ENCODE measurements around the gene EDEM3.
A peak's percentile ranks its signal among the peaks of the same experiment; 100 is the strongest.

The EDEM3 gene

DNA sequence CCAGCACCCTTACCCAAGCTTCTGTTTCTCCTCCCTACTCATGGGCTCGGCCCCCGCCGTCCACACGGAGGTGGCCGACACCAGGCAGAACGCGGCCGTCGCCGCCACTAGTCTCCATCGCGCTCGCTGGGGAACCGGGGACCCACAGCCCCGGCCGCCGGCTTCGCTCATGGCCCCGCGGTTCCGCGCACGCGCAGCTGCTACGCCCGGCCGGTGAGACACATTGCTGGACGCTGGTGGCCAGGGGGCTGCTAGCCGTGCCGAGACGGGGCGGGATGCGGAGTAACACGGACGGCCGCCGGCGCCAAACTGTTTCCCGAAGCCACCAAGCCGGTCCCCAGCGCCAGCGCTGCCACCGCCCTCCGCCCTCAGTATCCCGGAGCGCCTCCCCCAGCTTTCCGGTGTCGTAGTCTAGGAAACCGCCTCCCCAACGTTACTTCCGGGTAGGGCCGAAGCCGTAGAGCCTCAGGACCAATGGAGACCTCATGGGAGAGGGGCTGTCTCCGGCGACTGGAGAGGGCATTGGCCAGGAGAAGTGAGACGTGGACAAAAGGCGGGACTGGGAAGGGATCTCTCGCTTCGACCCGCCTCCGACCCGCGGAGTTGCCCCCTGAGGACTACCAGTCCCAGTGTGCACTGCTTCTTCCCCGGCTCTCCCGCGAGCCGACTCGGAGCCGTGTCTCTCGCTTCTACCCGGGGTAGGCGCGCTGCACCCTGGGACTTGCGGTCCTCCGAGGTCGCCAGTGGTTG is at the start of gene EDEM3:
TSS of gene EDEM3 (minus strand) at position 383 of the 750 bp plus-strand sequence. CDS start at position 171, 212 bp downstream.
- peak; percentile 97 for DNase-seq (ENCODE audit: extremely low spot score)
- CTCF ChIA-PET = interaction anchor here (1.2 to 2.9 kb wide), 4 partner anchors 9 to 51 kb away, joined by 4 to 12 read pairs (median 5); no protein-coding TSS in a partner anchor
- TF ChIP-seq, protein P1, sequence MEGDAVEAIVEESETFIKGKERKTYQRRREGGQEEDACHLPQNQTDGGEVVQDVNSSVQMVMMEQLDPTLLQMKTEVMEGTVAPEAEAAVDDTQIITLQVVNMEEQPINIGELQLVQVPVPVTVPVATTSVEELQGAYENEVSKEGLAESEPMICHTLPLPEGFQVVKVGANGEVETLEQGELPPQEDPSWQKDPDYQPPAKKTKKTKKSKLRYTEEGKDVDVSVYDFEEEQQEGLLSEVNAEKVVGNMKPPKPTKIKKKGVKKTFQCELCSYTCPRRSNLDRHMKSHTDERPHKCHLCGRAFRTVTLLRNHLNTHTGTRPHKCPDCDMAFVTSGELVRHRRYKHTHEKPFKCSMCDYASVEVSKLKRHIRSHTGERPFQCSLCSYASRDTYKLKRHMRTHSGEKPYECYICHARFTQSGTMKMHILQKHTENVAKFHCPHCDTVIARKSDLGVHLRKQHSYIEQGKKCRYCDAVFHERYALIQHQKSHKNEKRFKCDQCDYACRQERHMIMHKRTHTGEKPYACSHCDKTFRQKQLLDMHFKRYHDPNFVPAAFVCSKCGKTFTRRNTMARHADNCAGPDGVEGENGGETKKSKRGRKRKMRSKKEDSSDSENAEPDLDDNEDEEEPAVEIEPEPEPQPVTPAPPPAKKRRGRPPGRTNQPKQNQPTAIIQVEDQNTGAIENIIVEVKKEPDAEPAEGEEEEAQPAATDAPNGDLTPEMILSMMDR (IDR thresholded peaks at IDR 0.05; ENCODE audit: control extremely low read depth, extremely low read depth, low read depth, missing control alignments) = no peak
- POLR2A ChIA-PET = no interaction called here

- CTCF ChIA-PET = interaction anchor here (1.3 to 12.7 kb wide), 8 partner anchors 12 to 187 kb away, joined by 4 to 269 read pairs (median 8); partner anchors contain the start of gene NIBAN1
- DNase-seq (ENCODE audit: extremely low spot score) = no peak
- POLR2A ChIA-PET = no interaction called here
- TF ChIP-seq, protein P1 (IDR thresholded peaks at IDR 0.05; ENCODE audit: control extremely low read depth, extremely low read depth, low read depth, missing control alignments) = no peak
Measured at GRCh38 chr1:184804220-184804619, 49.6 kb upstream of the EDEM3 start.

GRCh38 chr1:184803180-184803492 is 48.5 kb upstream of the EDEM3 start:
- ChIA-PET CTCF (interaction anchor here (1.5 to 3.6 kb wide), 5 partner anchors 169 to 367 kb away, joined by 7 to 25 read pairs (median 8); no protein-coding TSS in a partner anchor), POLR2A (no interaction called here)
- TF ChIP-seq, protein P1 (IDR thresholded peaks at IDR 0.05; ENCODE audit: control extremely low read depth, extremely low read depth, low read depth, missing control alignments) = no peak
- no peak for DNase-seq (ENCODE audit: extremely low spot score)

DNA sequence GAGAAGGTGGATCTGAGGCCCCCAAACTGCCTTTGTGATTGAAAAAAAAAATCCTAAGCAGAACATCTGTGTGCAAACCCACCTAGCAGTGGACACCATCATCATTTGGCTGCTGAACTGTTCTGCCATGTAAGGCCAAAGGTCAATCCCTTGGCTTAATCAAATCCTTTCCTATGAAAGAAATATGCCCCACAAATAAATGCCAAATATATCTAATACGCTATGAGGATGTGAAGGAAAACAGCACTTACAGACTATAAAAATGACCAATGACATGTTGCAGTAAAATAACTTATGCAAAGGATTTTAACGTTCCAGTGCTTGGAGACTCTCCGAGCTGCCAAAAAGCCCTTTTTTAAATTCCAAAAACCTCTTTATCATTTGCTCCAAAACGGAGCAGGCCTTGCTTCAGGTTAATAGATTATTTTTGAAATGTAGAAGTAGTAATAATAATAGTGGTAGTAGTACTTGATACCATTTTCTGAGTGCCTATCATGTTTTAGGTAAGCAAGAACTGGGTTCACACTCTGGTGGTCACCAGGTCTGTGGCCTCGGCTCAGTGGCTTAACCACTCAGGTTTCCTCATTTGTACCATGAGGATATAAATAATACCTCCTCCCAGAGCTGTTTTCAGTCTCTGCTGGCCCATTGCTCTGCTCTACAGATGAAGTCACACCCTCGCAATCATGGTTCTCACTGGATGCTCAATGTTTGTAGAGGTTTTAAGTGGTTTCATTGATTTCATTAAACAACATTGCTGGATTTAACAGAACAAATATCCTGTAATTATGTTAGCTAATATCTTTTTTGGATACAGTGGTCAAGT is 47.9 kb upstream of the EDEM3 start:
- no peak for DNase-seq (ENCODE audit: extremely low spot score)
- ChIA-PET CTCF (interaction anchor here (1.5 to 3.6 kb wide), 5 partner anchors 170 to 368 kb away, joined by 7 to 25 read pairs (median 8); no protein-coding TSS in a partner anchor), POLR2A (no interaction called here)
- TF ChIP-seq, protein P1 (IDR thresholded peaks at IDR 0.05; ENCODE audit: control extremely low read depth, extremely low read depth, low read depth, missing control alignments) = no peak

GRCh38 chr1:184801503-184801902 is 46.8 kb upstream of the EDEM3 start:
- ChIA-PET POLR2A (no interaction called here), CTCF (interaction anchor here (1.7 to 3.6 kb wide), 3 partner anchors 171 to 182 kb away, joined by 7 to 25 read pairs (median 8); no protein-coding TSS in a partner anchor)
- DNase-seq (ENCODE audit: extremely low spot score) = no peak
- TF ChIP-seq, protein P1 (IDR thresholded peaks at IDR 0.05; ENCODE audit: control extremely low read depth, extremely low read depth, low read depth, missing control alignments) = no peak

GRCh38 chr1:184800876-184801275 is 46.2 kb upstream of the EDEM3 start:
- POLR2A ChIA-PET = no interaction called here

More at GRCh38 chr1:184800876-184801275, 46.2 kb upstream of the EDEM3 start:
- CTCF ChIA-PET = interaction anchor here (3.6 kb wide), 1 partner anchor 181 kb away, joined by 25 read pairs; no protein-coding TSS in a partner anchor
- TF ChIP-seq, protein P1 (IDR thresholded peaks at IDR 0.05; ENCODE audit: control extremely low read depth, extremely low read depth, low read depth, missing control alignments) = no peak
- DNase-seq (ENCODE audit: extremely low spot score) = no peak

Measured in GM10248 (cell line).